ENCODE results near the gene L3MBTL1. TPM values are rescaled to one million over a fixed set of nuclear protein-coding genes. Genes with fewer than 3 reads are reported as not detected.

The L3MBTL1 gene
- total and polyA plus RNA-seq, 7 experiments from 2014 or later = 0.74 to 24.7 (median 13.5) TPM

DNA sequence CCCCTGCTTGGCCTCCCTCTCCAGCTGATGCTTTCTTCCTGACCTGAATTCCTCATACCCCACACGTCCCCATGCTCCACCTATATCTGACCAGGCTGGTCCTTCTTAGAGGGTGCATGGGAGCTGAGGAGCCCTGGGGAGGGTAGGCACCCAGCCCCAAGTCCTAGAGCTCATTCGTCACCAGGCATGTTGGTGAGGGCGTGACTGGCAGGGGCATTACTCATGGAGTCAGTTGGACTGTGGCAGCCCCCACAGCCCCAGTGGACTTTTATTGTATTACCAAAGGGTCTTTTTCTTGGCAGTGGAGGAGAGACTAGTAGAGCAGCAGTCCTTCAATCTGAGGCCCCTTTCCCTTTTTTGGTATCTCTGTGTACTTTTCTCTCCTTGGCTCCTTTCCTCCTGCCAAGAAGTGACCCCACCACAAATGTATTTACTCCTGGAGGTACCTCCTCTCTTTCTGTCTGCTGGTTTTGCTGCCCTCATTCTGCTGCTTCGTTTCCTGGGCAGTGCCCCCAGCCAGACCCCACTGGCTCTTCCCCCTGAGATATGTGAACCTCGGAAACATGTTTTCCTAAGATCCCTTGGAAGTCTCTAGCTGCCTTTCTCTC is 40.9 kb downstream of the L3MBTL1 start:
- Mint-ChIP-seq H3K36me3 (peaks cover 4 to 34% (median 16%) of the 10 kb centered on the region in 5 donors), H3K27me3 (no peaks in the 10 kb centered on the region), H3K4me3 (no peak overlapping the region), H3K27ac (no peak overlapping the region), H3K4me1 (no peaks in the 10 kb centered on the region), H3K9me3 (peaks cover 0 to 7% (median 0%) of the 10 kb centered on the region in 11 donors)
- ATAC-seq (no peak), DNase-seq (no peak)
- intact Hi-C loops (cut with micrococcal nuclease) = no loop called here
- Histone ChIP-seq H3K27me3 (ENCODE audit: control insufficient read depth in 2 of 2, insufficient read depth in 2 of 2, low read length in 2 of 2) (no peaks in the 10 kb centered on the region), H3K4me3 (ENCODE audit: low read length) (no peak overlapping the region), H3K27ac (ENCODE audit: low read depth, low read length) (no peak overlapping the region), H3K9me3 (ENCODE audit: control insufficient read depth in 2 of 3, low read length in 3 of 3) (no peaks in the 10 kb centered on the region), H3K4me1 (ENCODE audit: control insufficient read depth in 2 of 2, insufficient read depth in 2 of 2, low read length in 2 of 2) (no peaks in the 10 kb centered on the region), H3K36me3 (ENCODE audit: control insufficient read depth in 2 of 3, insufficient read depth in 3 of 3, low read length in 3 of 3) (no peaks in the 10 kb centered on the region)
- CTCF ChIA-PET = no interaction called here
- POLR2A ChIA-PET = no interaction called here

DNA sequence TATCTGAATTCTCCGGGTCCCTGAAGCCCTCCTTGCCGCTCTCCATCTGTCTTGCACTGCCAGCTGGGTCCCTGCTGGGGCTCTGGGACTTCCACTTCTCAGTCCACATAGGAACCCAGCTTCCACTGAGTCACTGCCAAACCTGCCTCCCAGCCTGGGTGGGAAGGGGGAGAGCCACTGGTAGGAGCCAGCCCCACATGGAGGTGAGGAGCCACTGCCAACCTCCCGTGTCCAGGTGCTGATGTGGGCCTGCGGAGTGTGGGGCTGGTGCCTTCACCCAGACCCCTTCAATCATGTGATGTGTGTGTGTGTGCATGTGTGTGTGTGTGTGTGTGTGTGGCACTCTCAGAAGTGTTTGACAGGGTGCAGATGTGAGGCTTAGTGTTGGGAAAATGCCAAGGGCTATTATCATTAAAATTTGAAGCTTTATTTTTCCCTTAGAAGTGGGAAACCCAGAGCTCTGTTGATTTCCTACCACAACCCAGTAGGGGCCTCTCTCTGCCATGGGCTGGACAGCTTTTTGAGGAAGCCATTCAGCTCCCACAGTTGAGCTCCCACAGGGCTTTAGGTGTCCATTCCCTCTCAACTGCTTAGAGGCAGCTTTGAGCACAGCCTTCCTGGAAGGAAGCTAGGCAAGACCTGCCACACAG is 42.0 kb downstream of the L3MBTL1 start:
- Mint-ChIP-seq H3K9me3 (peaks cover 0 to 7% (median 0%) of the 10 kb centered on the region in 11 donors), H3K4me1 (no peaks in the 10 kb centered on the region), H3K27ac (no peak overlapping the region), H3K27me3 (no peaks in the 10 kb centered on the region), H3K4me3 (no peak overlapping the region), H3K36me3 (peaks cover 4 to 34% (median 16%) of the 10 kb centered on the region in 5 donors)
- intact Hi-C loops (cut with micrococcal nuclease) = no loop called here
- ChIA-PET CTCF (no interaction called here), POLR2A (no interaction called here)
- no peak overlapping the region for H3K27ac ChIP-seq (ENCODE audit: low read depth, low read length)
- no peaks in the 10 kb centered on the region for H3K36me3 ChIP-seq (ENCODE audit: control insufficient read depth in 2 of 3, insufficient read depth in 3 of 3, low read length in 3 of 3)
- ATAC-seq (no peak), DNase-seq (no peak)
- no peak overlapping the region for H3K4me3 ChIP-seq (ENCODE audit: low read length)
- H3K27me3 ChIP-seq (ENCODE audit: control insufficient read depth in 2 of 2, insufficient read depth in 2 of 2, low read length in 2 of 2) = no peaks in the 10 kb centered on the region
- no peaks in the 10 kb centered on the region for H3K9me3 ChIP-seq (ENCODE audit: control insufficient read depth in 2 of 3, low read length in 3 of 3)
- H3K4me1 ChIP-seq (ENCODE audit: control insufficient read depth in 2 of 2, insufficient read depth in 2 of 2, low read length in 2 of 2) = no peaks in the 10 kb centered on the region

- no peak for DNase-seq
- Mint-ChIP-seq H3K27ac (no peak overlapping the region), H3K4me1 (no peaks in the 10 kb centered on the region), H3K36me3 (peaks cover 4 to 34% (median 16%) of the 10 kb centered on the region in 5 donors), H3K27me3 (no peaks in the 10 kb centered on the region), H3K4me3 (no peak overlapping the region), H3K9me3 (peaks cover 0 to 7% (median 0%) of the 10 kb centered on the region in 11 donors)
- H3K4me1 ChIP-seq (ENCODE audit: control insufficient read depth in 2 of 2, insufficient read depth in 2 of 2, low read length in 2 of 2) = no peaks in the 10 kb centered on the region
- intact Hi-C loops (cut with micrococcal nuclease) = no loop called here
- POLR2A ChIA-PET = no interaction called here
- H3K36me3 ChIP-seq (ENCODE audit: control insufficient read depth in 2 of 3, insufficient read depth in 3 of 3, low read length in 3 of 3) = no peaks in the 10 kb centered on the region
- no peak overlapping the region for H3K4me3 ChIP-seq (ENCODE audit: low read length)
- H3K27ac ChIP-seq (ENCODE audit: low read depth, low read length) = no peak overlapping the region
- no peaks in the 10 kb centered on the region for H3K27me3 ChIP-seq (ENCODE audit: control insufficient read depth in 2 of 2, insufficient read depth in 2 of 2, low read length in 2 of 2)
- H3K9me3 ChIP-seq (ENCODE audit: control insufficient read depth in 2 of 3, low read length in 3 of 3) = no peaks in the 10 kb centered on the region
- no peak for ATAC-seq
- CTCF ChIA-PET = no interaction called here
Observed at GRCh38 chr20:43550456-43550855, 43.0 kb downstream of the L3MBTL1 start.

DNA sequence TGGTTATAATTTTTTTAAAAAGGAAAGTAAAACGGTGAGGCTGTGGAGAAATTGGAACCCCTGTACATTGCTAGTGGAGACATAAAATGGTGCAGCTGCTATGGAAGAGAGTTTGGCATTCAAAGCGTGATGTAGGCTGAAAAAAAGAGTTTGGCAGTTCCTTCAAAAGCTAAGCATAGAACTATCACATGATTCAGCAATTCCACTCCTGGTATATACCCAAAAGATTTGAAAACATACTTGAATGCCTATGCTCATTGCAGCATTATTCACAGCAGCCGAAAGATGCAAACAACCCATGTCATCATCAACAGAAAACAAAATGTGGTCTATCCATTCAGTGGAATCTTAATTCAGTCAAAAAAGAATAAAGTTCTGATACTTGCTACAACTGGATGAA is 46.9 kb downstream of the L3MBTL1 start:
- H3K4me1 ChIP-seq (ENCODE audit: control insufficient read depth in 2 of 2, insufficient read depth in 2 of 2, low read length in 2 of 2) = no peaks in the 10 kb centered on the region
- H3K27ac Mint-ChIP-seq = no peak overlapping the region
- H3K27ac ChIP-seq (ENCODE audit: low read depth, low read length) = no peak overlapping the region
- H3K9me3 Mint-ChIP-seq = peaks cover 0 to 1% (median 0%) of the 10 kb centered on the region in 11 donors
- H3K4me1 Mint-ChIP-seq = peaks cover 0 to 1% (median 0%) of the 10 kb centered on the region in 7 donors
- ATAC-seq = no peak
- peaks cover 0 to 11% (median 4%) of the 10 kb centered on the region in 5 donors for H3K36me3 Mint-ChIP-seq
- intact Hi-C loops (cut with micrococcal nuclease) = no loop called here
- ChIA-PET CTCF (no interaction called here), POLR2A (no interaction called here)
- no peaks in the 10 kb centered on the region for H3K27me3 Mint-ChIP-seq
- H3K27me3 ChIP-seq (ENCODE audit: control insufficient read depth in 2 of 2, insufficient read depth in 2 of 2, low read length in 2 of 2) = no peaks in the 10 kb centered on the region
- DNase-seq = no peak
- H3K36me3 ChIP-seq (ENCODE audit: control insufficient read depth in 2 of 3, insufficient read depth in 3 of 3, low read length in 3 of 3) = no peaks in the 10 kb centered on the region
- H3K9me3 ChIP-seq (ENCODE audit: control insufficient read depth in 2 of 3, low read length in 3 of 3) = no peaks in the 10 kb centered on the region
- no peak overlapping the region for H3K4me3 Mint-ChIP-seq
- no peak overlapping the region for H3K4me3 ChIP-seq (ENCODE audit: low read length)

DNA sequence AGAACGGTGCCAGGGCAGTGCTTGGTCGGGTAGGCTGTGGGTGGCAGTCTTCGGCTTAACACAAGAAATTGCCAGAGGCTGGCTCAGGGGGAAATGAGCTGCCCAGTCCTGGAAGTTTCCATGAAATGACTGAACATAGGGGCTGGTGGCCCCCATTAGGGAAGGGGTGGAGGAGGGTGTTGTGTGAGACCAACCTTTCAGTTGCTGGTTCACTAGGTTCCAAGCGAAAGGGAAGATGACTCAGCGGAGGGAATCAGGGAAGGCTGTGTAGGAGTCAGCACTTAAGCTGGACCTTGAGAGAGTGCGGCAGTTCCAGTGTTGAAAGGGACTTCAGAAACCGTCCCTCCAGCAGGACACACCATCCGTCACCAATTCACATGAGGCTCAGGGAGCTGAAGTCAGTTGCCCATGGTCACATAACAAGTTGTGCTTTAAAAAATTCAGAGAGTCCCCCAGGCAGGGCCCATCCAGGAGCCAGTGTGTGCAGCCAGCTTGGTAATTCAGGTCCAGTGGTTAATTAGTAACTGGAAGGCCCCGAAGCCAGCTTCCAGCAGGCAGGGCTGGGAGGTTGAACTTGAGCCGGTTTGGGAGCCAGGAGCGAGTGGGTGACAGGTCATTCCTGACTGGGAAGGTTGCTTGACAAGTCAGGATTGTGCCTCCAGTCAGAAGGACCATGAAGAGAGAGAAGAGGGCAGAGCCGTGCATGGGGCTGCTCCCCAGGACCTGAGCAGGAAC is 51.1 kb downstream of the L3MBTL1 start, which contains the start of gene SGK2:
TSS of gene SGK2 (plus strand) at position 616 of the 735 bp plus-strand sequence. CDS start 7,469 bp downstream, outside the sequence.
- intact Hi-C loops (cut with micrococcal nuclease) = no loop called here
- Histone ChIP-seq H3K27ac (ENCODE audit: low read depth, low read length) (no peak within 1 kb of the TSS), H3K4me1 (ENCODE audit: control insufficient read depth in 2 of 2, insufficient read depth in 2 of 2, low read length in 2 of 2) (no peaks in the 10 kb centered on the region), H3K9me3 (ENCODE audit: control insufficient read depth in 2 of 3, low read length in 3 of 3) (no peaks in the 10 kb centered on the region), H3K4me3 (ENCODE audit: low read length) (no peak within 1 kb of the TSS), H3K36me3 (ENCODE audit: control insufficient read depth in 2 of 3, insufficient read depth in 3 of 3, low read length in 3 of 3) (no peaks in the 10 kb centered on the region), H3K27me3 (ENCODE audit: control insufficient read depth in 2 of 2, insufficient read depth in 2 of 2, low read length in 2 of 2) (no peaks in the 10 kb centered on the region)
- ChIA-PET CTCF (interaction anchor here (1.4 kb wide), 1 partner anchor 20 kb away, joined by 4 read pairs; no protein-coding TSS in a partner anchor), POLR2A (no interaction called here)
- Mint-ChIP-seq H3K9me3 (peaks cover 0 to 1% (median 0%) of the 10 kb centered on the region in 11 donors), H3K4me3 (no peak within 1 kb of the TSS), H3K27me3 (no peaks in the 10 kb centered on the region), H3K4me1 (peaks cover 0 to 2% (median 0%) of the 10 kb centered on the region in 7 donors), H3K36me3 (no peaks in the 10 kb centered on the region), H3K27ac (peak within 1 kb of the TSS in 1 of 9 donors; percentile 11)
- no peak for ATAC-seq
- DNase-seq = no peak

- peak overlapping the region in 1 of 9 donors; percentile 11 for H3K27ac Mint-ChIP-seq
- H3K4me1 ChIP-seq (ENCODE audit: control insufficient read depth in 2 of 2, insufficient read depth in 2 of 2, low read length in 2 of 2) = no peaks in the 10 kb centered on the region
- H3K9me3 ChIP-seq (ENCODE audit: control insufficient read depth in 2 of 3, low read length in 3 of 3) = no peaks in the 10 kb centered on the region
- CTCF ChIA-PET = interaction anchor here (0.8 to 1.4 kb wide), 2 partner anchors 21 to 28 kb away, joined by 4 read pairs; no protein-coding TSS in a partner anchor
- no peaks in the 10 kb centered on the region for H3K9me3 Mint-ChIP-seq
- H3K4me1 Mint-ChIP-seq = peaks cover 0 to 2% (median 0%) of the 10 kb centered on the region in 7 donors
- H3K27me3 ChIP-seq (ENCODE audit: control insufficient read depth in 2 of 2, insufficient read depth in 2 of 2, low read length in 2 of 2) = no peaks in the 10 kb centered on the region
- no peaks in the 10 kb centered on the region for H3K36me3 ChIP-seq (ENCODE audit: control insufficient read depth in 2 of 3, insufficient read depth in 3 of 3, low read length in 3 of 3)
- H3K27ac ChIP-seq (ENCODE audit: low read depth, low read length) = no peak overlapping the region
- POLR2A ChIA-PET = no interaction called here
- no peaks in the 10 kb centered on the region for H3K27me3 Mint-ChIP-seq
- intact Hi-C loops (cut with micrococcal nuclease) = no loop called here
- ATAC-seq (no peak), DNase-seq (no peak)
- no peak overlapping the region for H3K4me3 ChIP-seq (ENCODE audit: low read length)
- H3K4me3 Mint-ChIP-seq = no peak overlapping the region
- H3K36me3 Mint-ChIP-seq = no peaks in the 10 kb centered on the region
Observed at GRCh38 chr20:43559147-43559987, 51.9 kb downstream of the L3MBTL1 start.

Data from naive thymus-derived CD4-positive, alpha-beta T cell (primary cell).